ENCODE results near the gene MYO7A.
A peak's percentile ranks its signal among the peaks of the same experiment; 100 is the strongest.

MYO7A gene

GRCh38 chr11:77136074-77136473 lies 8.0 kb downstream of the MYO7A start:
- H3K9me3 ChIP-seq (ENCODE audit: control insufficient read depth, low read length) = no peaks in the 10 kb centered on the region
- H3K14ac ChIP-seq (ENCODE audit: low read length in 2 of 2) = no peak overlapping the region
- no peak overlapping the region for H2BK120ac ChIP-seq (ENCODE audit: low read depth, low read length)
- no peak overlapping the region for H2AFZ ChIP-seq (ENCODE audit: low read depth, low read length)
- H2AK5ac ChIP-seq (ENCODE audit: low read length, severe bottlenecking) = no peak overlapping the region
- no peak overlapping the region for H3K9ac ChIP-seq (ENCODE audit: low read length)
- no peak overlapping the region for H3K18ac ChIP-seq (ENCODE audit: low read depth in 1 of 2, low read length in 2 of 2)
- no peak overlapping the region for H2BK15ac ChIP-seq (ENCODE audit: low read depth, poor library complexity, severe bottlenecking)
- no peak overlapping the region for H3K23ac ChIP-seq (ENCODE audit: low read length in 2 of 2)
- peaks cover 8% of the 10 kb centered on the region for H3K4me1 ChIP-seq (ENCODE audit: control insufficient read depth, insufficient read depth, low read depth, low read length)
- H2BK5ac ChIP-seq (ENCODE audit: low read depth, low read length, poor library complexity, severe bottlenecking) = no peak overlapping the region
- H3K4ac ChIP-seq (ENCODE audit: low read depth in 1 of 2, low read length in 2 of 2) = no peak overlapping the region
- H3K27ac ChIP-seq (ENCODE audit: low read length, poor library complexity, severe bottlenecking) = no peak overlapping the region
- 28% methylated on average over 7 of the region's 8 CpGs for WGBS
- no peak overlapping the region for H3K4me3 ChIP-seq (ENCODE audit: insufficient read depth in 1 of 2, low read depth in 1 of 2, low read length in 2 of 2)
- no peak overlapping the region for H4K8ac ChIP-seq (ENCODE audit: low read length)
- no peaks in the 10 kb centered on the region for H3K79me1 ChIP-seq (replicated peaks; ENCODE audit: low read length, poor library complexity, severe bottlenecking)
- H3K27me3 ChIP-seq (ENCODE audit: control insufficient read depth in 1 of 2, insufficient read depth in 1 of 2, low read length in 2 of 2) = peaks cover 0 to 3% of the 10 kb centered on the region in 2 experiments
- no peak overlapping the region for H4K91ac ChIP-seq (ENCODE audit: low read length)
- H2BK12ac ChIP-seq (ENCODE audit: low read length in 2 of 2) = no peak overlapping the region
- H3K36me3 ChIP-seq (ENCODE audit: control insufficient read depth in 1 of 2, insufficient read depth in 2 of 2, low read depth in 1 of 2, low read length in 2 of 2) = no peaks in the 10 kb centered on the region
- DNase-seq = peak; percentile 54
- H3K4me2 ChIP-seq (ENCODE audit: low read length, poor library complexity, severe bottlenecking) = no peak overlapping the region

GRCh38 chr11:77136784-77137420 lies 8.9 kb downstream of the MYO7A start:
- H3K4me2 ChIP-seq (ENCODE audit: low read length, poor library complexity, severe bottlenecking) = no peak overlapping the region
- peaks cover 6% of the 10 kb centered on the region for H3K4me1 ChIP-seq (ENCODE audit: control insufficient read depth, insufficient read depth, low read depth, low read length)
- H3K27ac ChIP-seq (ENCODE audit: low read length, poor library complexity, severe bottlenecking) = no peak overlapping the region
- no peak overlapping the region for H3K18ac ChIP-seq (ENCODE audit: low read depth in 1 of 2, low read length in 2 of 2)
- no peak overlapping the region for H4K91ac ChIP-seq (ENCODE audit: low read length)
- no peak overlapping the region for H2AK5ac ChIP-seq (ENCODE audit: low read length, severe bottlenecking)
- no peak overlapping the region for H2BK120ac ChIP-seq (ENCODE audit: low read depth, low read length)
- H3K4me3 ChIP-seq (ENCODE audit: insufficient read depth in 1 of 2, low read depth in 1 of 2, low read length in 2 of 2) = no peak overlapping the region
- no peak overlapping the region for H2BK15ac ChIP-seq (ENCODE audit: low read depth, poor library complexity, severe bottlenecking)
- H2AFZ ChIP-seq (ENCODE audit: low read depth, low read length) = no peak overlapping the region
- no peak overlapping the region for H3K9ac ChIP-seq (ENCODE audit: low read length)
- no peak overlapping the region for H3K4ac ChIP-seq (ENCODE audit: low read depth in 1 of 2, low read length in 2 of 2)
- WGBS = 88% methylated on average over 10 of the region's 12 CpGs
- H3K14ac ChIP-seq (ENCODE audit: low read length in 2 of 2) = no peak overlapping the region
- H3K79me1 ChIP-seq (replicated peaks; ENCODE audit: low read length, poor library complexity, severe bottlenecking) = no peaks in the 10 kb centered on the region
- H3K27me3 ChIP-seq (ENCODE audit: control insufficient read depth in 1 of 2, insufficient read depth in 1 of 2, low read length in 2 of 2) = peaks cover 0 to 3% of the 10 kb centered on the region in 2 experiments
- no peaks in the 10 kb centered on the region for H3K9me3 ChIP-seq (ENCODE audit: control insufficient read depth, low read length)
- no peak overlapping the region for H3K23ac ChIP-seq (ENCODE audit: low read length in 2 of 2)
- H2BK12ac ChIP-seq (ENCODE audit: low read length in 2 of 2) = no peak overlapping the region
- H4K8ac ChIP-seq (ENCODE audit: low read length) = no peak overlapping the region
- H2BK5ac ChIP-seq (ENCODE audit: low read depth, low read length, poor library complexity, severe bottlenecking) = no peak overlapping the region
- DNase-seq = no peak
- no peaks in the 10 kb centered on the region for H3K36me3 ChIP-seq (ENCODE audit: control insufficient read depth in 1 of 2, insufficient read depth in 2 of 2, low read depth in 1 of 2, low read length in 2 of 2)

- no peaks in the 10 kb centered on the region for H3K36me3 ChIP-seq (ENCODE audit: control insufficient read depth in 1 of 2, insufficient read depth in 2 of 2, low read depth in 1 of 2, low read length in 2 of 2)
- H3K18ac ChIP-seq (ENCODE audit: low read depth in 1 of 2, low read length in 2 of 2) = no peak overlapping the region
- H3K27me3 ChIP-seq (ENCODE audit: control insufficient read depth in 1 of 2, insufficient read depth in 1 of 2, low read length in 2 of 2) = peaks cover 0 to 3% of the 10 kb centered on the region in 2 experiments
- no peak overlapping the region for H3K4me2 ChIP-seq (ENCODE audit: low read length, poor library complexity, severe bottlenecking)
- no peak overlapping the region for H4K91ac ChIP-seq (ENCODE audit: low read length)
- H3K79me1 ChIP-seq (replicated peaks; ENCODE audit: low read length, poor library complexity, severe bottlenecking) = no peaks in the 10 kb centered on the region
- no peak overlapping the region for H2BK15ac ChIP-seq (ENCODE audit: low read depth, poor library complexity, severe bottlenecking)
- H3K4me1 ChIP-seq (ENCODE audit: control insufficient read depth, insufficient read depth, low read depth, low read length) = peaks cover 6% of the 10 kb centered on the region
- no peak overlapping the region for H2BK12ac ChIP-seq (ENCODE audit: low read length in 2 of 2)
- H2BK5ac ChIP-seq (ENCODE audit: low read depth, low read length, poor library complexity, severe bottlenecking) = no peak overlapping the region
- H2AK5ac ChIP-seq (ENCODE audit: low read length, severe bottlenecking) = no peak overlapping the region
- H3K9ac ChIP-seq (ENCODE audit: low read length) = no peak overlapping the region
- no peak overlapping the region for H3K23ac ChIP-seq (ENCODE audit: low read length in 2 of 2)
- no peak overlapping the region for H4K8ac ChIP-seq (ENCODE audit: low read length)
- 97% methylated on average over 11 of the region's 11 CpGs for WGBS
- no peak overlapping the region for H3K4ac ChIP-seq (ENCODE audit: low read depth in 1 of 2, low read length in 2 of 2)
- H3K27ac ChIP-seq (ENCODE audit: low read length, poor library complexity, severe bottlenecking) = no peak overlapping the region
- H3K4me3 ChIP-seq (ENCODE audit: insufficient read depth in 1 of 2, low read depth in 1 of 2, low read length in 2 of 2) = no peak overlapping the region
- H2BK120ac ChIP-seq (ENCODE audit: low read depth, low read length) = no peak overlapping the region
- H2AFZ ChIP-seq (ENCODE audit: low read depth, low read length) = no peak overlapping the region
- H3K9me3 ChIP-seq (ENCODE audit: control insufficient read depth, low read length) = no peaks in the 10 kb centered on the region
- H3K14ac ChIP-seq (ENCODE audit: low read length in 2 of 2) = no peak overlapping the region
- DNase-seq = no peak
Measured at GRCh38 chr11:77137421-77137820, 9.4 kb downstream of the MYO7A start.

GRCh38 chr11:77138106-77138649 lies 10.1 kb downstream of the MYO7A start:
- Histone ChIP-seq H3K18ac (ENCODE audit: low read depth in 1 of 2, low read length in 2 of 2) (no peak overlapping the region), H2BK15ac (ENCODE audit: low read depth, poor library complexity, severe bottlenecking) (no peak overlapping the region), H3K9me3 (ENCODE audit: control insufficient read depth, low read length) (no peaks in the 10 kb centered on the region), H3K27ac (ENCODE audit: low read length, poor library complexity, severe bottlenecking) (no peak overlapping the region), H2BK12ac (ENCODE audit: low read length in 2 of 2) (no peak overlapping the region), H2AK5ac (ENCODE audit: low read length, severe bottlenecking) (no peak overlapping the region), H3K14ac (ENCODE audit: low read length in 2 of 2) (no peak overlapping the region), H3K27me3 (ENCODE audit: control insufficient read depth in 1 of 2, insufficient read depth in 1 of 2, low read length in 2 of 2) (peaks cover 0 to 3% of the 10 kb centered on the region in 2 experiments), H3K23ac (ENCODE audit: low read length in 2 of 2) (no peak overlapping the region), H3K9ac (ENCODE audit: low read length) (no peak overlapping the region), H3K36me3 (ENCODE audit: control insufficient read depth in 1 of 2, insufficient read depth in 2 of 2, low read depth in 1 of 2, low read length in 2 of 2) (no peaks in the 10 kb centered on the region), H4K8ac (ENCODE audit: low read length) (no peak overlapping the region), H3K4me3 (ENCODE audit: insufficient read depth in 1 of 2, low read depth in 1 of 2, low read length in 2 of 2) (no peak overlapping the region), H2BK5ac (ENCODE audit: low read depth, low read length, poor library complexity, severe bottlenecking) (no peak overlapping the region), H3K4me1 (ENCODE audit: control insufficient read depth, insufficient read depth, low read depth, low read length) (peaks cover 6% of the 10 kb centered on the region), H3K4ac (ENCODE audit: low read depth in 1 of 2, low read length in 2 of 2) (no peak overlapping the region), H3K79me1 (replicated peaks; ENCODE audit: low read length, poor library complexity, severe bottlenecking) (no peaks in the 10 kb centered on the region), H4K91ac (ENCODE audit: low read length) (no peak overlapping the region), H2AFZ (ENCODE audit: low read depth, low read length) (no peak overlapping the region), H2BK120ac (ENCODE audit: low read depth, low read length) (no peak overlapping the region), H3K4me2 (ENCODE audit: low read length, poor library complexity, severe bottlenecking) (no peak overlapping the region)
- WGBS = 93% methylated on average over 50 of the region's 55 CpGs
- no peak for DNase-seq

All from mesenchymal stem cell (in vitro differentiated cells and primary cell).